HT1080 (cell line): ENCODE measurements around the gene KLF5. TPM values are rescaled to one million over a fixed set of nuclear protein-coding genes. Genes with fewer than 3 reads are reported as not detected.
A peak's percentile ranks its signal among the peaks of the same experiment; 100 is the strongest.
"Not testable (repeated sequence)": the region's sequence is repeated elsewhere in the genome, so short reads cannot be mapped to it uniquely, and the experiment has no call there.

ENCODE experiments used
- DNase-seq: peaks from one replicate; pipeline ENCODE4 v3.0.0-alpha.2; 2015; ENCODE audit warnings: low read depth
- polyA plus RNA-seq, 2 experiments: library from polyadenylated mRNA; depleted of rRNA; stranded (reverse); fragments of >200 nt; gene quantifications; 2 replicates each; pipeline ENCODE4 v1.2.3, GENCODE V29; 2015
- total RNA-seq: library from RNA; depleted of rRNA; stranded (reverse); fragments of >200 nt; shearing (Covaris generic); gene quantifications from 2 replicates; pipeline ENCODE4 v1.2.3, GENCODE V29; 2014; rRNA removed

KLF5 gene
- total RNA-seq, result 4.7 and 7.0 TPM in 2 replicates
- 5.7 and 7.4 TPM in 2 replicates for polyA plus RNA-seq (2015; cell fraction: cytosol; rRNA removed)
- 11.5 and 12.2 TPM in 2 replicates for polyA plus RNA-seq (2015; cell fraction: nucleus; rRNA removed)

DNA sequence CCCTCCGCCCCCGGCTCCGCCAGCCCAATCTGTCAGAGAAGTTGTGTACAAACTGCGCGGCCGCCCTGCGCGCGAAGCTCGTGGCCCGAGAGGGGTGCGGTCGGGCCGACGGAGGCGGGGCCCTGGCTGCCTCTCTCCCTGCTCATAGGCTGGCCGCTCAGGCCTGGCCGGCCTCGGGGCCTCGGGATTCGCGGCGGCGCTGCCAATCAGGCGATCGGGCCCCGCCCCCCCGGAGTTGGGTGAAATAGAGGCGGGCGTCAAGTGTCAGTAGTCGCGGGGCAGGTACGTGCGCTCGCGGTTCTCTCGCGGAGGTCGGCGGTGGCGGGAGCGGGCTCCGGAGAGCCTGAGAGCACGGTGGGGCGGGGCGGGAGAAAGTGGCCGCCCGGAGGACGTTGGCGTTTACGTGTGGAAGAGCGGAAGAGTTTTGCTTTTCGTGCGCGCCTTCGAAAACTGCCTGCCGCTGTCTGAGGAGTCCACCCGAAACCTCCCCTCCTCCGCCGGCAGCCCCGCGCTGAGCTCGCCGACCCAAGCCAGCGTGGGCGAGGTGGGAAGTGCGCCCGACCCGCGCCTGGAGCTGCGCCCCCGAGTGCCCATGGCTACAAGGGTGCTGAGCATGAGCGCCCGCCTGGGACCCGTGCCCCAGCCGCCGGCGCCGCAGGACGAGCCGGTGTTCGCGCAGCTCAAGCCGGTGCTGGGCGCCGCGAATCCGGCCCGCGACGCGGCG is at the start of gene KLF5:
KLF5 (plus strand) TSS at position 270 of the 724 bp plus-strand sequence; CDS start at position 593, 323 bp downstream.
- DNase-seq, result peak; percentile 98

DNA sequence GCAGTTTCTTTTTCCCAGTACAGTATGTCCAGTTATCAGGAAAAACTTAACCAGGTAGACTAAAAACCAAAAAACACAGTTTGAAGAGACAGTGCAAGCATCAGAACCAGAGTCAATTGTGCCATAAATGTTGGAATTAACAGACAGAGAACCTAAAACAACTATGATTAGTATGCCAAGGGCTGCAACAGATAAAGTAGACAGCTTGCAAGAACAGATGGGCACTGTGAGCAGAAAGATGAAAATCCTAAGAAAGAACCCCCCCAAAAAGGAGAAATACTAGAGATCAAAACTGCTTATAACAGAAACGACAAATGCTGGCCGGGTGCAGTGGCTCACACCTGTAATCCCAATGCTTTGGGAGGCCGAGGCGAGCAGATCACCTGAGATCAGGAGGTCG is 47.1 kb upstream of the KLF5 start:
- DNase-seq, result no peak

DNA sequence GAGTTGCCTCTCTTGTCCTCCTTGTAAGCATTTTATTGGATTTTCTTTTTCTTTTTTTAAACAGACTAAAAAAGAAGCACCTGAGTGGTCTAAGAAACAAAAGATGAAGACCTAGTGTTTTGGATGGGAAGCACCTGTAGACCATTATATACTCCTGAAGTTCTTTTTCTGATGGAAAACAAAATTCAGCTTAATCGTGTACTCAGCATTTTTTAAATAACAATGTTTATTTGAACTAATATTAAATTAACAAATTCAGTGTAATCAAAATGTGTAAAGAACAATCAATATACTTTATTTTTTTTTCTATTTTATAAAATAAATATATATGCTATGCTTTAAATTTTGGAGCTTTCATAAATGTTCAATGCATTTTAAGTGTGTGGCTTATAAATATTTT is 43.0 kb upstream of the KLF5 start:
- DNase-seq, result no peak

DNA sequence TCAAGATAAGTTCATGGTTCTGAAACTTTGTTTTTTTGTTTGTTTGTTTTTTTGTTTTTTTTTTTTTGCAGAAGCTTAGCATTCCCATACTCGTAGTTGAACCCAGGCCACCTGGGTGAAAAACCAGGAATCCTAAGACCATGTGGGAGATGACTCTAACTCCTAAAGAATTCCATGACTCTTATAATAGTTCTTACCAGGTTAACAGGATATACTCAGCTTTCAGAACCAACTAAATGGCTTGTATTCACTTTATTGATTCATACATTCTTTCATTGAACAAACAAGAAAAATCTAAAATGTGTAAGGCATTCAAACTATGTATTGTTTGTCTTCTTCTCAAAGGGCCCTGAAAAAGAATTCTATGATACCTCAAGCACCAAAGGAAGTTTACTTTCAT is 40.5 kb upstream of the KLF5 start:
- DNase-seq, result no peak

DNA sequence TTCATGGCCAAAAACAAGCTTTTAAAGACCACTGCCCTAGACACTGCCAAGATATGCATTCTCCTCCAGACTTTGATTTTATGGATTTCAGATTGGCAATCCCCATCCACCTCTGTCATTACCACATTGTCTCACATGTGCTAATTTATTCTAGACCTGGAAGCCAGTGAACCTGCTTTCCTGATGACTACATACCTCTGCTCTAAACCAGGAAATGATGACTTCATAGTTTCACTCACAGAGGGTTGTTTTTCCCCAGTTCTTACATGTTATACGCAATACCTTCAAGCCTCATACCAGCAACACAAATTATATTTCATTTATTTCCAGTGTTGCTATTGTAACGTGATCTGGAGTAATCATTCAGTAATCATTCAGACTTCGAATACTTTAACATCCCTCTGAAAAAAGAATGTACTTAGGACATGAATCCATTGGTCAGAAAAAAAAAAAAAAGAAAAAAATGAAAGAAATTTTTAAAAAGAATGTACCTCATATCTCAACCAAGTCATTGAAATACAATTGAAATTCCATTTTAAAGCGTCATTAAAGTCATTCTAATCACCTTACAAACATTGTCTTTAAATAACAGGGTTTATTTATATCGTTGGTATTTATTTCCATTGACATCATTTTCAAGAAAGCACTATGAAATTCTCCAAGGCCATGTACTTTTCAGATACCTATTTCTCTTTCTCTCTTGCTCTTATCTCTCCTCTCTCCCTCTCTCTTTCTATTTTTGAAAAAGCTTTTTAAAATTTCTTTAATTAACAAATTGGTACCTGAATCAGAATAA is 33.4 kb upstream of the KLF5 start:
- DNase-seq, result peak; percentile 39

DNA sequence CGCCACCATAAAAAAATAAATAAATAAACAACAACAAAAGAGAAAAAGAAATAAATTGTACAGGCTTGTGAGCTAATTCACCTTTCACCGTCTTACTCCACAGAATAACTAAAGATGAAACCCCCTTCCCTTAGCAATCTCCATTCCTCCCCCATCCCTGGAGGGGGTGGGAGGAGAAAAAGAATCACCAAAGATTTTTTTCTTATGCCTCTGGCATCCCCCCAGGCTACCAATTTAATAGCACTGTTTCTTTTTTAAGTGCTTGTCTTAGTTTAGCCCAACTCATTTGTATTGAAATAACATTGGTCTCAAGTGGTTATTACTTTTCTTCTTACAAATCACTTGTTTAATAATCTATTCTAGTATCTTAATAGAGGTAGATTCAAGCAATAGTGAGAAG is 23.9 kb upstream of the KLF5 start:
- no peak for DNase-seq

DNA sequence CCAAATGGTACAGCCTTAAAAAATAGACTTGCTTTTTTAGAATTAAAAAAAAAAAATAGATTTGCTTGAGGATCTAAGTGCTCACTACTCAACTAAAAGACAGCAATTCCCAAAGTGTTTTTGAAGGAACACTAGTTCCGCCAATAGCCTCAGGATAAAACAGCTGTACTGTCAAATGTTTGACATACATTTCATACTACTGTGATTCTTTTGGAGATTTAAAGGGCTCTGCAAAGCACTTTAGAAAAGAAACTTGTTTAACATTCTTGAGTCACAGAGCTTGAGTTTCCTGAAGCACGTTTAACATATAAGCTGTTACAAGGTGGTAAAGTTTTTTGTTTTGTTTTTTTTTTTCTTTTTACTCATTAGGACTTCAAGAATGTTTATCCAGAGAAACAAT is 23.1 kb upstream of the KLF5 start:
- DNase-seq, result no peak

DNA sequence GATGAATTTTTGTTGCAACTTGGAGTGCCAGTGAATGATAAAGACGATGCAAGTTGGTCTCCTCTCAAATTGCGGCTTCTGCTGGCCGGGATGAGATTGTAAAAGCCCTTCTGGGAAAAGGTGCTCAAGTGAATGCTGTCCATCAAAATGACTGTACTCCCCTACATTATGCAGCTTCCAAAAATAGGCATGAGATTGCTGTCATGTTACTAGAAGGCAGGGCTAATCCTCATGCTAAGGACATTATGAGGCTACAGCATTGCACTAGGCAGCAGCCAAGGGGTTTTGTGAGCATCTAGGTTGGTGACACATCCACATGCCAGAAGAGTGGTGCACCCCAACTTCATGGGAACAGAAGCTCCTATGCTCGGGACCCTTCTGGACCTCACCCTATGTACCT is 22.2 kb upstream of the KLF5 start:
- no peak for DNase-seq

DNA sequence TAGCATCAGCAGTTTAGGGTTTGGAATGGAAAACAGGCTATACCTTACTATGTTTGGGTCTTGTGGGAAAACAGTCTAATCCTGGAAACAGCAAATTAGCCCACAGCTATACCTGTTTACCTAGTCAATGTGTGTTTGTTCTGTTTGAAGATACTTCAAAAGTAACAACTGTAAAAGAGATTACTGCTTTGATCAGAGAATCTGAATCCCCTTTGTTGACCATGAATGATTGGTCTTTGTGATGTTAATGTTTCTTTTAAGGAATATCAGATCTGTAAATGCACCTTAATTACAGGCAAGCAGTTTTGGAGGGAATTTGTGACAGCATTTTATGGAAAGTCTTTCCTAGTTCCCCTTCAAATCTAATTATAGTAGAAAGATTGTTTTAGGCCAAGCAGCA is 20.7 kb upstream of the KLF5 start:
- no peak for DNase-seq

DNA sequence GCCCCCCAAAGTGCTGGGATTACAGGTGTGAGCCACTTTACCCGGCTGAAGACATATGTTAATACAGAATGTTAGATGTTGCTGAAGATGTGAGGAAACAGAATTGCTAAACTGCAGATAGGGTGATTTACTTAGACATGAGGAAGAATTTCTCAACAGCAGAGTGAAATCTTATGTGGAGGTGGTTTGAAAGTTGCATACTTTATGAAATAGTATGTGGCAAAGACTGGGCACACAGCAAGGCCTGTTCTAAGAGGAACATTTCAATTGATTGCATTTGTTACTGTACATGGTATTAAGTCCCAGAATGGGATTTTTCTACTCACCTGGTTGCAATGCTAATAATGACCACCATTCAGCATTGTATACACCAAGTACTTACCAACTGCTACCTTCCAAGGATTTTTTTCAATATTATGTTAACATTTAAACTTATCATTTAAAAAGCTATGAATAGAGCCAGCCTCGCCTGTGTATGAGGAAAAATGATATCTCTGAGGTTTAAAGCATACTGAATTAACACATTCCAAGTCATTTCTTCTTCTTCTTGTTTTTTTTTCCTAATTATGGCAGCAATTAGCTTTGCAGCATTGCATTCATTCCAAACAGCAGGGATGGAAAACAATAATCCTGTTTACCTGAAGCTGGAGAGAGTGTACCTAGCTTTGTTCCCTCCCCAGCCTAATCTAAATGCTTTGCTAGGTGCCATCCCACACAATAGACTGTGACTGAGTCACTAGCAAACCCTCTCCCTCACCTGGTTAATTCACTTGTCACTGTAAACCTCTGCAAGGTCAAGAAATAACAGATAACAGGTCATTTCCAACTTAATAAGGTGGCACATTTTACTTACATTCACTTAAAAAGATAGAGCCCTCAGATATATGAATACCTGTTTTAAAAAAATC is 19.4 kb upstream of the KLF5 start:
- DNase-seq, result no peak

DNA sequence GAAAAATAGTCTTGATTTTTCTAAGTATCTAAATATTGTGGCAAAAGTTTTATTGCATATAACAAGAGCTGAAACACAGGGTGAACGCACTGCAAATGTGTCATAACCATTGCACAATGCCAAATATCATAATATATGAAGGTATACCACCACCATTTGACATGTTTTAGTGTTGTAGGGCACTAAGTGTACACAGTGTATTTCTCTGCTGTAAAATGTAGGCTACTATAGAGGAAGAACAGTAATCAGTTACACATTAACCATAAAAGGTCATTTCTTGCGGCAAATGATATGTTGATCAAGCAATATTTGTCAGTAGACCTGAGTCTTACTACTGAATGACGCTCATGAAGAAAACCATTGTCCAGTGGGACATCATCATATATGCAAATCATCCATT is 18.3 kb upstream of the KLF5 start:
- no peak for DNase-seq

DNA sequence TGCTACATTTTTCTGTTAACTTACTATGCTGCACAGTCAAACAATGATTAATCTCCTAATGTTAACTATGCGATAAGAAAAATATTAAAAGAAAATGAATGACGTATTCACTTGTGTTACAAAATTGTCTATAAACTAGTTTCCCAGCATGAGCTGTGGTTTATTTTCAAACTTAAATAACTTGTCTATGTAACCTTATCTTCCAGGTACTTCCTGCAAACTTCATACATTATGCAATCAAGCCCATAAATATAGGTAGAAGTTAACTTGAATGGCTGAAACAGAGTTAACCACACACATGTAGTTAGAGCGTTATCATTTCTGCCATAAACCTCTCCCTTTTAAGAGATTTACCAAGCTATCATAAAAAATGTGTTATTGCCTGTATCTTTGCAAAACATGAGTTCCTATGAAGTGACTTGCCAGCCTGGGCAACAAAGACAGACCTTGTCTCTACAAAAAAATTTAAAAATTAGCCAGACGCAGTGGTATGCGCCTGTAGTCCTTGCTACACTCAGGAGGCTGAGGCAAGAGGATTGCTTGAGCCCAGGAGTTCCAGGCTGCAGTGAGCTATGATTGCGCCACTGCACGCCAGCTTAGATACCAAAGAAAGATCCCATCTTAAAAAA is 17.7 kb upstream of the KLF5 start:
- no peak for DNase-seq

DNA sequence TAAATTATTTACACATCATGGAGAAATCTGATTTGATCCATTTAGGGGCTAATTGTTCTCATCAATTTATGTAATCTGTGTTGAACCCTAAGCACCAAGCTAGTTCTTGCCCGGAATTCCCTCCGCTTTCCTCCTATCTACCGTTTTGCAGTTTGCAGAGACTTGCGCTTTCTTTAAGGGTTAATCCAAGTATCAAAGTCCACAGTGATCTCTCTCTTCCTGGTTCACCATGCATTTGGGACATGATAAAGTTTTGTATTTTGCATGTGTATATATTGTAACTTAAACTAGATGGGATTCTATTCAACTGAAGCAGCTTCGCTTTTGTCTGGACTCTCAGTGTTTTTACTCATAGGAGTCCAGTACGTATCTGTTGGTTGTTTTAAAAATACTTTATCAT is 13.8 kb upstream of the KLF5 start:
- DNase-seq, result no peak

DNA sequence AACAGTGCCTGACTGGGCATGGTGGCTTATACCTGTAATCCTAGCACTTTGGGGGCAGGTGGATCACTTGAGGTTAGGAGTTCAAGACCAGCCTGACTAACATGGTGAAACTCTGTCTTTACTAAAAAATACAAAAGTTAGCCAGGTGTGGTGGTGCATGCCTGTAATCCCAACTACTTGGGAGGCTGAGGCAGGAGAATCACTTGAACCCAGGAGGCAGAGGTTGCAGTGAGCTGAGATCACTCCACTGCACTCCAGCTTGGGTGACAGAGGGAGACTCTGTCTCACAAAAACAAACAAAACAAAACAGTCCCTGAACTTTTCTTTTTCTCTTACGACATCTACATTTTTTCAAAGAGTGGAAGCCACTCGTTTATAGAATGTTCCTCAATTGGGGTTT is 10.2 kb upstream of the KLF5 start:
- not testable (repeated sequence) for DNase-seq

DNA sequence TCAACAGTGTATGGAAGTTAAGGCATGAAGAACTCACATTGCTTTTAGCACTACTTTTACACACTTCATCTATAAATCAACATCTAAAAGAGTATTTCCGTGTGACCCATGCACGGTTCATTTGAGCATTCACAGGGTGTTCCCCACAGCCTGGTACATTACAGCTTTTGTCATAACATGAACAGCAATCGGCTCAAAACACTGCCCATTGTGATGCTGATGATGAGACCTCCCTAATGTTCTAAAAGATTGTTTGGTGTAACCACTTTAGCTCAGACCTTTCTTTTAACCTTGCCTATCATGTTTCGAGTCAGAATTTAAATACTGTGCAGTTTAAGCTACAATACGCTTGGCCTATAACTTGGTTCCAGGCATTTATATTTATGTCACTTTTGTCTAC is 4.1 kb upstream of the KLF5 start:
- no peak for DNase-seq

DNA sequence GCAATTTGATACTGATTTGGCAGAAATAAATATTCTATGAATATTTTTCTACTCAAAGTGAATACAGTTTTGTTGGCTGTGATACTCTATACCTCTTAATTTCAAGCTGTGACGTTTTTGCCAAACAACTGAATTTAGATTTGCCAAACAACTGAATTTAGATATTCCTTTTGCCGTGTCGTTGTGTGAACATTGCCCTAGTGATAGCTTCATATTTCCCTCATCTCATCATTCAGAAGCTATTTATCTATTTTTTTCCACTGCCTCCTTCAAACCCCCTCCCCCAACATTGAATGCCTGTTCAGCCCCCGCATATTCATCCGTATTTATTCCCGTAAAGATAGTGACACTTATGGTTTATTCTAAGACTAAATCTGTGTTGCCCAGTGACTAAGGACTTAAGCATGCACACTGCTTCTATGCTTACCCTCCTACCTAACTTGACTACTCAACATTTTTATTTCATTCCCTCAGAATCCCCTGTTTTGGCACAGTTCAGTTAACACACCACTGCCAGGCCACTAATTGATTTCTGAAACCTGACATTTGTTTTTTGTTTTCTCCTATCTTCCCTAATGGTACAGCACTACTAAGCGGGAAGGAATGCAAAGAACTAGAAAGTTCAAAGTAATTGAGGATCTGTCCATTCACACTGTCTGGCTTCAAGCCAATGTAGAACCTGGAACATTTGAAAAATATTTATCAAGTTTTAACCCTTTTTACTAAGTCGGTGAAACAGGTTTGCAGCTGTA is 2.8 kb upstream of the KLF5 start:
- DNase-seq, result peak; percentile 77

DNA sequence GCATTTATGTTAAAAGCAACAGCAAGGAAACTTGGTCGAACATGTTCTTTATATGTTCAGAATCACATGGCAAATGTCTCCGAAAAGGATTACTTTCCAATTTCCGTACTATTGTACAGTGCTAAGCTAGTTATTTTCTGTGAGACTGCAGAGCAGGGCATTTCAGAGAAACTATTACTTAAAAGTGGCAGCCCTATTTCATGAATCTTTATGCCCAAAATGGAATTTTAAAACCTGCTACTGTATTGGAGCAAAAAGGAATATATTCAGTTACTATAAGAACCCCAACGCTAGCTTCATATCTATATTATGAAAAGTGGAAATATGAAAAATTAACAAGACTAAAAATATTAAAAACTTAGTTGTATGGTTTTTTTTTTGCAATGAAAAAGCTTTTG is 2.2 kb upstream of the KLF5 start:
- DNase-seq, result no peak

DNA sequence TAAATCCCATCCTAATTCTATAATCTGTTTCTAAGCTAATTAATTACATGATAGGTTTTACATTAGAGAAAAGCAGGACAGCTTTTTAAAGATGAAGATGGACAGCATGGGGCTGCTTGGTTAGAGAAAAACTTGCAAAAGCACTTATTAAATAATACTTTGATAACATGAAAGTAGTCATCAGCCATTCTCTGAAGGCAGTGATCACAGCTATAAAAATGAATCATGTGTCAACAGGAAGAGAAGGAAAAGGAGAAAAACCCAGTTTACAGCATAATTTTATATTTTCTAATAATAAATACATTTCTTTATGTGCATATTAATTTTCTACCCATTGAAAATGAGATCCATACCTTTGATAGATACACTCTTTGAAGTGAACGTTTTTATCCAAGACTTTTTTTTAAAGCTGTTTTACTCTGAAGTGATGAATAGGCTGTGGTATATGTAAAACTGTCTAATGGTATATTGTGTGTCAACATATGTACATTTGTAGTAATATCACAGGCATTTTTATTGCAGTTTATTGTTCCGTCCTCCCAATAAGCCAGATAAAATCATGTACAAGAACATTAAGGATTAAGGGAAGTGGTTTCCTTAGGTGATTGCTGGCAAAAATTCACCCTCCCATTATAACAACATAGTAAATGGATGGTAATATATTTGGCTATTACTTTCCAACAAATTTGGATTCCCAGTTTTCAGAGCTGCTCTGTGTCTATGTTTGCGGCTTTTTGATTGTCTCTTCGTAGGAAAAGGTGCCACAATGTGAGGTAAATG is 1.3 kb upstream of the KLF5 start:
- DNase-seq, result no peak

DNA sequence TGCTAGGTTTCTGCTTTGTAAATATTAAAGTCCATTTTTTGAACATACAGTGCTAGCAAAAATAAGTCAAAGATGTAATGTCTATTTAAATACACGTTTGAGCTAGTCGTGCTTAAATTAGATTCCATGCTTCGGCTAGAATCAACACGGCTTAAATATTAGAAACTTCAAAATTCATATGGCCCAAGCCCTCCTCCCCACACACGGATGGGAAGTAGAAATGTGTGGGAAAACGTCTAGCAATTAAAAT is 816 bp upstream of the KLF5 start:
- DNase-seq, result no peak

DNA sequence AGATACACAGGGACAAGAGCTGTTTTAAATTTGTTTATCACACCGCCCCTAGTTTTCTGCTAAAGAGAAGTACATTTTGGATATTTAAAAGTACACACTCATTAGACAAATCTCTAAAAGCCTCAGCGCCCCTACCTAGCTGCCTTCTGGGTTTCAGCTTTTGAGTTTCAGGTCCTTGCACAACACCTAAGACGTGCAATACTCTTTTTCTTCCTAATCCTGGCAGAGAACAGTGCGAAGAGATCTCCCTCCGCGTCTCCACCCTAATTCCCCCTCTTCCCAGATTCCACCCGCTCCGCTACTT is 421 bp upstream of the KLF5 start:
- DNase-seq, result no peak
